RPMI8226 (cell line): ENCODE measurements around the gene SIRT5.

ENCODE experiments used
- DNase-seq: peaks from one replicate; pipeline ENCODE4 v3.0.0-alpha.2; 2015

The SIRT5 gene

DNA sequence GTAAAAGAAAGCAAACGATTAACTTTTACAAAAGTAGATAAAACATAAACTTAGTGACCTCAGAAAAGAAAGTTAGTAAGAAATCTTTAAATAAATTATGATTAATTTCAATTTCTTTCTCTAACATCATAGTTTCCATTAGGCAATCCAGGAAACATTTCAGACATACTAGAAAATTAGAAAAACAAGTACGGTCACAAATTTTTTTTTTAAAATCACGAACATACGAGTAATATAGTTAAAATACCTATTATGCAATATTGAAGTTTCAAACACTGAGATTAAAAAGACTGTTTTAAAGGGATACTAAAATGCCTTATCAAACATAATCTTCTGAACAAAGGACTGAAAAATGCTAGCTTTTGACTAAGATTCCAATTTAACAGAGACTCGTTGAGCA lies 66.9 kb downstream of the SIRT5 start:
- DNase-seq: no peak

DNA sequence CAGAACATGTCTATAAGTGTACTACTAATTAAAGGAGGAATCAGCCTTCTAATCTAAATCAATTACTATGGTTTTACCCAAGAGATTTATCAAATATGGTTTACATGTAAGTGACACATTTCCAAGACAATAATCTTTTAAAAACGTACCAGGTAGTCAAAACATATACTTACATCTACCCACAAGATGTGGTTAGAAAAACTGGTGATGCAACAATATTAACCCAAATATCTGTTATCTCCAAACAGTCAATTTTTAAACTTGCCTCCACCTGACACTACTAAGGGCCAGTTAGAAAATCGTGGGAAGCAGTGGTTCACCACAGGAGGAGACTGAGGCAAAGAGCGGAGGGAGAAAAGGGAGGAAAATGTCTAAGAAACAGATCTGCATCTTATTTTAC lies 68.7 kb downstream of the SIRT5 start:
- no peak for DNase-seq

DNA sequence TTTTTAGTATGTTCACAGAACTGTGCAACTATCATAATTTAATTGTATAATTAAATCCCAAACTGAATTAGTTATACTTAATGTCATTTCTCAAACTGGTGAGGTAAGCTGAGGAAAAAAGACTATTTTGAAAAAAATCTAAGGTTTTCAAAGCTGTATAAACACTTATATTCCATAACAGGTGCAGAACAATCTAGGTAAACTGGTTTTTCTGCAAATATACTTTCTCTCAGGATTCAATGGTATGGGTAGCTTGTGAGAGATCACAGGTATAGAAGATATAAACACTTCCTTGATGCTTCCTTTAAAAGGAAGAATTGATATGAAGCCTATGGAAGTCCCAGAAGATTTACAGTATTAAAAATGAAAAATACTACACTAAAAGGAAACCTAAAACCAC lies 74.4 kb downstream of the SIRT5 start:
- no peak for DNase-seq

DNA sequence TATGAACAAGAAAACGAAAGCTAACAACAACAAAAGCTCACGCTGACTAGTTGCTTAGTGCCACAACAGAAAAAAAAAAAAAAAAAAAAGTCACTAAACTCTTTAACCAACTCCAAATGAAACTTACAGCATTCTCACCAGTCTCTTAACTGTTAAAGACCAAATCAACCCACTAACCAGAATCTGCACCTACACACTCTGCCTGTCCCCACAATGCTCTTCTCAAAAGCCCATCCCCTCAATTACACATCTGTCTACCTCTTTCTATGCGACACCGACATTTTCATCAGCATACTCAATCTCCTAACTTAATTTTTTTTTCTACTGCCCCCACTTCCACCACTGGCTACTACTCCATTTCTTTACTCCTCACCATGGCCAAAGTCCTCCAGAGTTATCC lies 75.0 kb downstream of the SIRT5 start:
- no peak for DNase-seq

DNA sequence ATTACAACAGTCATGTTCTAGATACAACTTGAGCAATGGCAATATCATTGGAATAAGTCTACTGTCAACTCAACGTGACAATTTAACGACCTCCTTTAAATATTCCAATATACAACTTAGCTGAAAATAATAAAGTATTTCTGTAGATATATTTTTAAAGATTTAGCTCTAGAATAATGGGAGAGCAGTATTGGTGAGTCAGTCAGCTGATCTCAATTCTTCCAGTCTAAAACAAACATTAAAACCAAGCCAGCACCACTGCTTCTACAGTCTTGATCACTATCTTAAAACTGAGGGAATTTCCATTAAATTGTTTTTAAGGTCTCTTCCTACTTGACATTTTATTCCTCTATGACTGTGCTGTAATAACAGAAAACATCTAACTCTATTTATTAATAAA lies 78.9 kb downstream of the SIRT5 start:
- no peak for DNase-seq

DNA sequence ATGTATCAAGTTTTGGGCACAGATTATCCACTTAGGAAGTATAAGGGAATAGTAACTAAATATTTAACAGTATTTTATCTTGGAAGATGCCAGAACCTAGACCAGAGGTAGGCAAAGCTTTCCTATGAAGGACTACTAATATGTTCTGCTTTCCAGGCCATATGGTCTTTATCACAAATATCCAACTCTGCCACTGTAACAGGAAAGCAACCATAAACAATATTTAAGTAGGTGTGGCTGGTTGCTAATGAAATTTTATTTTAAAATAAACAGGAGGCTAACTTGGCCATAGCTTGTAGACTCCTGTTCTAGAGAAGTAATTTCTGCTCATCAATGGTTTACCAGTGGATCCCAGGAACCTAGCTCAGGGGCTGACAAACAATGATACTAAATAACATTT lies 80.1 kb downstream of the SIRT5 start:
- no peak for DNase-seq

DNA sequence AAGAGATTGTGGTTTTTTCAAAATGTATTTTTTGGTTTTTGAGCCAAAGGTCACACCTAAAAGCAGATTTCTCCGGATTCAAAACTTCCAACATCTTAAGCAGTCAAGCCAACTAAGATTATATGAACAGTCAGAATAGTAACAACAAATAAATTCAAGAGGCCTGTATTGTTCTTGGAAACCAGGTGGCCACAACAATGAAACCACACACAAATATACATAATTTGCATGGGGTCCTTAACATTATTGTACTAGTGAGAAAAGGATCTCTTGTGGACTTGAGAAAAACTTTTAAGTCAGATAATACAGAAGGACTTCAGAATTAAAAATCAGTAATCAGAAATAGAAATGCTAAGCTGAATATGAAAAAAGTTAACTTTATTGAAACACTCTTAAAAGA lies 81.3 kb downstream of the SIRT5 start:
- DNase-seq: no peak

DNA sequence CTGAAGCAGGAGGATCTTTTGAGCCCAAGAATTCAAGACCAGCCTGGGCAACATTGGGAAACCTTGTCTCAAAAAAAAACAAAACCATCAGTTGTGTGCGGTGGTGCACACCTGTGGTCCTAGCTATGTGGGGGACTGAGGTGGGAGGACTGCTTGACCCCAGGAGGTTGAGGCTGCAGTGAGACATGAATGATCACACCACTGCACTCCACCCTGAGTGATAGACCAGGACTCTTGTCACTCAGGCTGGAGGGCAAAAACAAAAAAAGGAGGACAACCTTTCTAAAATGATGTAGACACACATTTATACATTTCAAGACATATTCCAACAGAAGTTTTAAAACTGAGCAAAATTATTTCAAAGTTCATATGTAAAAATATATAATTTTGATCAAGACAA lies 85.9 kb downstream of the SIRT5 start:
- no peak for DNase-seq

DNA sequence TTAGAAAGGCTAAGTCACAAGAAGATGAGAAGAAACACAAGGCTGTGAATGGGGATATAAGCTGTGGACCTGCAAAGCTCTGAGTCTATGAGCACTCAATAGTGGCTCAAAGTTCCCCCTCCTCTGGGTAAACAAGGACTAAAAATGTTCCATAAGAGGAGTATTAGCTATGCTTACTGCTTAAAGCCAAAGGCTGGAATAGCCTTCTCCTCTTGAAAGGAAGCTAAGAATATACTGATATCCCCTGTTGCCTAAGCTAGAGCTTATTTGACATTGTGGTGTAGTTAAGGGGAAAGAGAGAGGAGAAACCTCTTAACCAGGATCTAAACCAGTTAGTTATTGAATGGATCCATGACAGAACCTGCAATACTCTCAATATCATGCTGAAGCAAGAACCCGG lies 86.5 kb downstream of the SIRT5 start:
- DNase-seq: no peak

DNA sequence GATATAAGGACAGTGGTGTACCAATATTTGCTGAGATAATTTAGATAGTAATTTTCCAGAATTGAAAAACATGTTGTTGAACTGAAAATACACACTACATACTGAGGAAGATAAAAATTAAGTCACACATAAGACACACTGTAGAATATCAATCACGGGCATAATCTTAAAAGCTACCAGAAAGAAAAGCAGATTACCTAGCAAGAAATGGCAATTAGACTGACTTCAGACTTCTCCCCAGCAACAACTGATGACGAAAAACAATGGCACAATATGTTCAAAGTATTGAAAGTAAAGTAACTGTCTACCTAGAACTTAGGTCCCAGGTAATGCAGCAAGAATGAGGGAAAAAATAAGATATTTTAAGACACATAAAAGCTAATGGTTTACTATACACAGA lies 87.2 kb downstream of the SIRT5 start:
- DNase-seq: no peak

DNA sequence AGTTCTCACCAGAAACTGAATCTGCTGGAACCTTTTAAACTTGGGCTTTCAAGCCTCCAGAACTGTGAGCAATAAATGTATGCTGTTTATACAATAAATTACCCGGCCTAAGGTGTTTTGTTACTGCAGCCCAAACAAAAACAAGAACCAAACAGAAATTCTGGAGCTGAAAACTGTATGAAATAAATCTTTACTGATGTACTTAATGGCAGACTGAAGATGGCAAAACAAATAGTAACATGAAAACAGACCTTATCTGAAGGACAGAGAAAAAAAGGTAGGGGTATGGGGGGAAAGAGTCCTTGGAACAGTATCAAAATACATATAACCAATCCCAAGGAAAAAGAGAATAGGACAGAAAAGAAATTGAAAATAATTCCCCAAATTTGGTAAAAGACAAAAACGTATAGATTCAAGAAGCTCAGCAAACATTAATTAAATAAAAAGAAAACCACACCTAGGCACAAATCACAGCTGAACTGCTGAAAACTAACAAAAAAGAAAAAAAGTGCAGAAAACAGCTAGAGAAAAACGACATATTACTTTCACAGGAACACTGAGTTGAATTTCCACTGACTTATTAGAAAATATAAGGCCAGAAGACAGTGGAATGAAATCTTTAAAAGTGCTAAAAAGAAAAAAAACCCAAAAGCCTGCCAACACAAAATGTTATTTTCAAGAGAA lies 88.4 kb downstream of the SIRT5 start:
- DNase-seq: no peak

DNA sequence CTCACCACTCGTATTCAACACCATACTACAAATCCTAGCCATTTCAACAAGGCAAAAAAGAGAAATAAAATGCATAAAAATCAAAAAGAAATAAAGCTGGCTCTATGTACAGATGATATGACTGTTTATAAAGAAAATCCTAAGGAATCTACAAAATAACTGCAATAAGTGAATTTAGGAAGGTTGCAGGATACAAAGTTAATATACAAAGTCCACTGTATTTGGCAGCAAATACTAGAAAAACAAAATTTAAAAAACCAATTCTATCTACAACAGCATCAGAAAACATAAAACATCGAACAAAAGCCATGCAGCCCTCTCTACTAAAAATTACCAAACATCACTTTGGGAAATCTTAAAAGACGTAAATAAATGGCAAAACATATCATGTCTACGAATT lies 89.6 kb downstream of the SIRT5 start:
- no peak for DNase-seq
